ENCODE results near the gene SMAD9.

GRCh38 chr13:36814465-36814864 lies 105.6 kb downstream of the SMAD9 start:
- no peak for TF ChIP-seq CEBPB (IDR thresholded peaks at IDR 0.05; ENCODE audit: low read depth, low read length)
- TF ChIP-seq CTCF (conservative IDR thresholded peaks at IDR 0.05; ENCODE audit: low read depth, low read length), result no peak
- no peak for TF ChIP-seq RAD21 (IDR thresholded peaks at IDR 0.05; ENCODE audit: low read length)
- no peak for TF ChIP-seq BHLHE40 (IDR thresholded peaks at IDR 0.05; ENCODE audit: low read depth, low read length)
- TF ChIP-seq RCOR1 (IDR thresholded peaks at IDR 0.05; ENCODE audit: insufficient replicate concordance, low read length), result no peak
- no peak for TF ChIP-seq ELK1 (IDR thresholded peaks at IDR 0.05; ENCODE audit: borderline replicate concordance, low read depth, low read length)
- no peak for TF ChIP-seq RFX5 (IDR thresholded peaks at IDR 0.05; ENCODE audit: low read depth, low read length)
- no peak for TF ChIP-seq SMC3 (IDR thresholded peaks at IDR 0.05; ENCODE audit: low read depth, low read length)
- no peak for TF ChIP-seq POLR2A (IDR thresholded peaks at IDR 0.05; ENCODE audit: low read depth, low read length)
- TF ChIP-seq MAFK (IDR thresholded peaks at IDR 0.05; ENCODE audit: low read depth, low read length), result no peak
- no peak for TF ChIP-seq MAZ (IDR thresholded peaks at IDR 0.05; ENCODE audit: borderline replicate concordance, low read depth, low read length)
